Naive thymus-derived CD8-positive, alpha-beta T cell (primary cell): Measurements from ENCODE around the gene MYH8. TPM values are rescaled to one million over a fixed set of nuclear protein-coding genes. Genes with fewer than 3 reads are reported as not detected.

ENCODE experiments used
- ATAC-seq, 2 donors: fragments of 150-1000 bp; cut with Tn5 transposase in 1 of 2; sonication (Bioruptor Pico), chemical (Tn5 transposase) in 1 of 2; 1 replicate in 1 of 2; 2 replicates in 1 of 2; pipeline ENCODE4 v1.10.0; 2021; ENCODE audit warnings: mild to moderate bottlenecking in 2 of 2, moderate library complexity in 2 of 2
- POLR2A ChIA-PET: fragments of 350-600 bp; sonication (Branson Sonifier 250); formaldehyde crosslinking; loops from one replicate; lab custom pipeline; 2021; ENCODE audit warnings: antibody characterized with exemption; lab: Charles Lee
- DNase-seq, 10 donors: peaks; one replicate each; pipeline versions ENCODE4 v3.0.0 to v3.0.0-alpha.2; 2020 to 2022
- H3K27ac Mint-ChIP-seq, 10 donors: one replicate each; pipeline ENCODE4 v1.8.0; 2020 to 2022; ENCODE audit warnings: mild to moderate bottlenecking in 10 of 10, mixed read lengths in 10 of 10, moderate library complexity in 4 of 10, inconsistent platforms in 1 of 10
- H3K27me3 Mint-ChIP-seq, 5 donors: one replicate each; pipeline ENCODE4 v1.8.0; 2021 to 2022; ENCODE audit warnings: mixed read lengths in 5 of 5
- H3K36me3 Mint-ChIP-seq, 3 donors: one replicate each; pipeline ENCODE4 v1.8.0; 2020 to 2022; ENCODE audit warnings: mixed read lengths in 3 of 3, mild to moderate bottlenecking in 2 of 3, inconsistent platforms in 1 of 3
- H3K4me1 Mint-ChIP-seq, 4 donors: one replicate each; pipeline ENCODE4 v1.8.0; 2021 to 2022; ENCODE audit warnings: mixed read lengths in 4 of 4
- H3K4me3 Mint-ChIP-seq, 10 donors: one replicate each; pipeline ENCODE4 v1.8.0; 2020 to 2022; ENCODE audit warnings: mild to moderate bottlenecking in 10 of 10, mixed read lengths in 10 of 10, moderate library complexity in 6 of 10, inconsistent platforms in 1 of 10
- H3K9me3 Mint-ChIP-seq, 9 donors: one replicate each; pipeline ENCODE4 v1.8.0; 2020 to 2022; ENCODE audit warnings: mixed read lengths in 9 of 9, mild to moderate bottlenecking in 3 of 9, inconsistent platforms in 1 of 9, moderate library complexity in 1 of 9
- polyA plus RNA-seq, 3 donors: library from polyadenylated mRNA; unstranded; fragments of 300-500 nt; fragmentation: Illumina TruSeq; gene quantifications; one replicate each; pipeline ENCODE4 v1.2.3, GENCODE V29; 2021
- total RNA-seq, 8 experiments: library from RNA in 2 of 8; stranded (reverse) in 2 of 8; gene quantifications; one replicate each; pipeline ENCODE4 v1.2.3 and lab custom pipeline; 2021 to 2026

MYH8 gene
- total and polyA plus RNA-seq, 5 experiments from 2014 or later = not detected

DNA sequence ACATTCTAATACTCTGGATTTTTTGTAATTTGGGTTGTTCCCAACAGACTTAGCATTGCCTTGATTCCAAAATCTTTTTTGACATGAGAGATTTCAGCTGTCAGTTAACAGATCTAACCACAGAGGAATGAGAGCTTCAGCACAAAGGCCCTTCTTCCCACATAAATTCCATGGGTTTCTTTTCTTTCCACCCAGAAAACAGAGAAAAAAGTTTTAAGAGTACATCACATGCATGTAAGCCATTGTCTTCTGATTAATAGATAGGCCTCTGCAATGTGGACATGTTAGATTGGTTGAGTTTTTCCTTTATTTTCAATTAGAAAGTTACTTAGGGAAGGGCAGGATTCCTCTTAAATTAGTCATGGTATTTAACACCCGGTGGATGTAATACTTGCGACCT is 939 bp downstream of the MYH8 start:
- DNase-seq (no peak), ATAC-seq (no peak)
- Mint-ChIP-seq H3K4me1 (no peaks in the 10 kb centered on the region), H3K27me3 (peaks cover 0 to 10% (median 1%) of the 10 kb centered on the region in 5 donors), H3K9me3 (peaks cover 0 to 2% (median 0%) of the 10 kb centered on the region in 9 donors), H3K27ac (peak overlapping the region in 1 of 10 donors; percentile 49), H3K36me3 (no peaks in the 10 kb centered on the region), H3K4me3 (no peak overlapping the region)
- POLR2A ChIA-PET = no interaction called here

DNA sequence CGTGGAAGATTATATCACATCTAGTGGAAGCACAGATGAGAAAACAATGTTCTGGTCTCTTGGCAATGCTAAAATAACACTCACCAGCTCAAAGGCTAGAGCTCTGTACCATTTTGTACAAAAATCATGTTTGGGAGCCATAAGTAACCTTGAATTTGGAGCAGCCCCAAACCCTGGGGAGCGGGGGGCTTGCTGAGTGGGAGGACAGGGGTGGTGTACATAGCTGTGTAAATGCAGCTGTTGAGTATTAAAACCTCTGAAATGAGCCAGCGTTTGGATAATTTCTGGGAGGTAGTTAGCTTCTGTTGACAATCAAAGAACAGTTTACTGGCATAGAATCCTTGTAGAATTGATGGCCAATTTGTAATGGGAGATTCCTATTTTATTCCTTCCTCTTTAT is 4.3 kb downstream of the MYH8 start:
- no peak for DNase-seq
- Mint-ChIP-seq H3K4me3 (no peak overlapping the region), H3K9me3 (no peaks in the 10 kb centered on the region), H3K27ac (no peak overlapping the region), H3K4me1 (no peaks in the 10 kb centered on the region), H3K27me3 (peaks cover 2 to 14% (median 5%) of the 10 kb centered on the region in 5 donors), H3K36me3 (no peaks in the 10 kb centered on the region)
- POLR2A ChIA-PET = no interaction called here
- no peak for ATAC-seq

DNA sequence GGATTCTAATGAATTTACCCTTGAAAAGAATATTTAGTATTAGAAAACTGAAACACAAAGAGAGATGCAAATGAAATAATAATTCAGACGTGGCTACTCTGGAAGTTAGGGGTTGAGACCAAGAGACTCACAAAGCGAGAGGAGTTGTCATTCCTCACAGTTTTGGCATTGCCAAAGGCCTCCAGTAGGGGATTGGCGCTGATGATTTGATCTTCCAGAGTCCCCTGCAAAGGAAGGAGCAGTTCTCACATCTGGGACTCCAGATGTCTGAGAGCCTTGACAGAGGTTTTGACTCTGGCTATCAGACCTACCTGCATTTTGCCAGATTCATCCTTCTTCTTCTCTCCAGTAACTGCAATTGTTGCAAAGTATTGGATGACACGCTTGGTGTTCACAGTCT is 6.6 kb downstream of the MYH8 start:
- Mint-ChIP-seq H3K27me3 (peaks cover 2 to 14% (median 10%) of the 10 kb centered on the region in 5 donors), H3K4me3 (no peak overlapping the region), H3K4me1 (no peaks in the 10 kb centered on the region), H3K9me3 (no peaks in the 10 kb centered on the region), H3K27ac (no peak overlapping the region), H3K36me3 (no peaks in the 10 kb centered on the region)
- DNase-seq (no peak), ATAC-seq (no peak)
- POLR2A ChIA-PET = no interaction called here

DNA sequence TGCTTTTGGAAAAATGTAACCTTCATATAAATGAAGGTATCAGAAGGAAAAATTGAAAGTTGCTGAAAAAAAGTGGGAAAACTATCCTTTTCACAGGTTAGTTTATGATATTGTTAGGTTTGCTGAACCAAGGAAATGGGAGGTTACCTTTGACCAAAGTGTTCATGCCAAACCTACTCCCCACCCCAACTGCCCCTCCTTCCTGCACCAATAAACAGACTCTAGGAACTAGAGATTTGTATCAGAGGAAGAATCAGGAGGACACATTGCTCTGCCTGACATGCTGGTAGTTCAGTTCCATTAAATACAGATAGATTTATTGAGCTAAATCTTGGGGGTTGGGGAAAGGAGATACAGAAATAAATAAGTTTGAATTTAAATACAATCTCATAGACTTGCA is 18.2 kb downstream of the MYH8 start:
- POLR2A ChIA-PET = no interaction called here
- Mint-ChIP-seq H3K4me3 (no peak overlapping the region), H3K9me3 (no peaks in the 10 kb centered on the region), H3K36me3 (no peaks in the 10 kb centered on the region), H3K27ac (no peak overlapping the region), H3K27me3 (peaks cover 2 to 21% (median 12%) of the 10 kb centered on the region in 5 donors), H3K4me1 (no peaks in the 10 kb centered on the region)
- ATAC-seq (no peak), DNase-seq (no peak)

DNA sequence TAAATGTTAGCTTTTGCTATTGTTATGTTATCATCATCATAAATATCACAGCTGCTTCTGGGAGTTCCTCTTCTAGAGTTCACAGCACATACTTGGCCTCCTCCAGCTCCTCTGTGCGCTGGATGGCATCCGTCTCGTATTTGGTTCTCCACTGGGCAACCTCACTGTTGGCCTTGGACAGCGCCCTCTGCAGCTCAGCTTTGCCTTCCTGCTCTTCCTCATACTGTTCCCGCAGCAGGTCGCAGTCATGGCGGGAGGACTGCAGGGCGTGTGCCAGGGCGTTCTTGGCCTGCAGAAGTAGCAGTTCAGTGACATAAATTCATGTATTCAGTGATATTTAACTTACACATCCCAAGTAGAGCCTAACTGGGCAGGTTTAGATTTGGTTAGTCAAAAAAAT is 23.4 kb downstream of the MYH8 start:
- no peak for DNase-seq
- H3K27me3 Mint-ChIP-seq = peaks cover 8 to 29% (median 15%) of the 10 kb centered on the region in 5 donors
- no peak for ATAC-seq
- POLR2A ChIA-PET = no interaction called here
- H3K9me3 Mint-ChIP-seq = no peaks in the 10 kb centered on the region
- no peaks in the 10 kb centered on the region for H3K4me1 Mint-ChIP-seq
- H3K4me3 Mint-ChIP-seq = no peak overlapping the region
- no peaks in the 10 kb centered on the region for H3K36me3 Mint-ChIP-seq
- no peak overlapping the region for H3K27ac Mint-ChIP-seq

DNA sequence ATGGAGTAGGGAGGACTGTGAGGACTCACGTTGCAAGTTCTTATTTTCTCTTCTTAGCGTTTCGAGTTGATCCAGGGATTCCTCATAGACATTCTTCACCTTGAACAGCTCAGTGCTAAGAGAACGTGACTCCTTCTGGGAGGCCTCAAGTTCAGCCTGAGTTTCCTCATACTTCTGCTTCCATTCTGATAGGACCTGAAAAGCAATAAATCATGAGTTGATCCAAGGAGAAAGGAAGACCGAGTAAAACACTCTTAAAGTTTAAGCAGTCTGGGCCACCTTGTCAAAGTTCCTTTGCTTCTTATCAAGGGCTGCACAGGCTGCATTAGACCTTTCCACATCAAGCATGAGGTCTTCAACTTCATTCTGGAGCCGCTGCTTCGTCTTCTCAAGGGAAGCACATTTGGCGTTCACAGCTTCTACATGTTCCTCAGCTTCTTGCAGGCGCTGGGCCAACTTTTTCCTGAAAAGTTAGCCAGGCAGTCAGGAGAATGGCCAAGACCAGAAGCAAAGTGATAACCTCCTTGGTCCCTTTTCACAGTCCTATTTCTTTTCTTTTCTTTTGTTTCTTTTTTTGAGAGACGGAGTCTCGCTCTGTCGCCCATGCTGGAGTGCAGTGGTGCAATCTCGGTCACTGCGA is 25.1 kb downstream of the MYH8 start:
- Mint-ChIP-seq H3K9me3 (no peaks in the 10 kb centered on the region), H3K4me1 (no peaks in the 10 kb centered on the region), H3K27ac (no peak overlapping the region), H3K27me3 (peaks cover 8 to 29% (median 21%) of the 10 kb centered on the region in 5 donors), H3K4me3 (no peak overlapping the region), H3K36me3 (no peaks in the 10 kb centered on the region)
- POLR2A ChIA-PET = no interaction called here
- DNase-seq = no peak
- ATAC-seq = no peak

DNA sequence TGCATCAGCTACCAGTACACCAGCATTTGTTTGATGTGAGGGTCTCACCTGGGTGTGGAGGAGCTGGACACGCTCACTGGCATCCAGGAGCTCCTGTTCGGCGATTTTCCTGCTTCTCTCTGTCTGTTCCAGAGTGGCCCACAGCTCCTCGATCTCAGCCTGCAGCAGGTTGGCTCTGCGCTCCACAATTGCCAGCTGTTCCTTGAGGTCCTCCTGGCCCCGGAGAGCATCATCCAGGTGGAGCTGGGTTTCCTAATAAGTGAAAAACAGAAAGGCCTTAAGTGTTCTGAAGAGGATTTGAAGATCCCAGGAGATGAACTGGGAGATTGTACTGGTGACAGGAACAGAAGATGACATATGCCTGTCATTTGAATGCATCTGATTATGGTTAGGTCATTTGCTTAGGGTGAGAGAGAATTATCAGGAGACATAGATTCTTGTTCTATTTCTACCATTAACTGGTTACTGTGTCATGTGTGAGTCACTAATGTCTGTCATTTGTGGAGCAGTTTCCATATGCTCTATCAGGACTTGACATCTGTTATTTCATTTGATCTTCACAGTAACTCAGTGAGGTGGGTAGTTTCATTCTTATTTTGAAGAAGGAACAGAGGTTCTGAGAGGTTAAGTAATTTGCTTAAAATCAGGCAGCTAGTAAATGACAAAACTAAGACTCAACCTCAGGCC is 27.4 kb downstream of the MYH8 start:
- H3K4me1 Mint-ChIP-seq = no peaks in the 10 kb centered on the region
- H3K9me3 Mint-ChIP-seq = no peaks in the 10 kb centered on the region
- ATAC-seq (no peak), DNase-seq (no peak)
- H3K36me3 Mint-ChIP-seq = no peaks in the 10 kb centered on the region
- H3K4me3 Mint-ChIP-seq = no peak overlapping the region
- no peak overlapping the region for H3K27ac Mint-ChIP-seq
- peaks cover 13 to 25% (median 15%) of the 10 kb centered on the region in 5 donors for H3K27me3 Mint-ChIP-seq
- POLR2A ChIA-PET = no interaction called here

DNA sequence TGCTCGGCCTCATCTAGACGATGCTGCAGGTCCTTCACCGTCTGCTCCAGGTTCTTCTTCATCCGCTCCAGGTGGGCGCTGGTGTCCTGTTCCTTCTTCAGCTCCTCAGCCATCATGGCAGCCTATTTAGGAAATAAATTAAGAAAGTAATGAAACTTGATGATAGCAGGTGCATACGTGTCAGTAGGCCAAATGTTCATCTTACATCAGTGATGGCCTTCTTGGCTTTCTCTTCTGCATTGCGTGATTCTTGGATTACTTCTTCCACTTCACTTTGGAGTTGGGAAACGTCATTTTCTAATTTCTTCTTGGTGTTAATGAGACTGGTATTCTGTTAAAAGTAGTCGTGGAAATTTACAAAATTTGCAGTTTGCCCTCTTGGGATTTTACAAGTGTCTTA is 28.9 kb downstream of the MYH8 start:
- Mint-ChIP-seq H3K4me1 (no peaks in the 10 kb centered on the region), H3K4me3 (no peak overlapping the region), H3K27ac (no peak overlapping the region), H3K9me3 (no peaks in the 10 kb centered on the region), H3K27me3 (peaks cover 14 to 30% (median 16%) of the 10 kb centered on the region in 5 donors), H3K36me3 (no peaks in the 10 kb centered on the region)
- DNase-seq = no peak
- ATAC-seq = no peak
- POLR2A ChIA-PET = no interaction called here

DNA sequence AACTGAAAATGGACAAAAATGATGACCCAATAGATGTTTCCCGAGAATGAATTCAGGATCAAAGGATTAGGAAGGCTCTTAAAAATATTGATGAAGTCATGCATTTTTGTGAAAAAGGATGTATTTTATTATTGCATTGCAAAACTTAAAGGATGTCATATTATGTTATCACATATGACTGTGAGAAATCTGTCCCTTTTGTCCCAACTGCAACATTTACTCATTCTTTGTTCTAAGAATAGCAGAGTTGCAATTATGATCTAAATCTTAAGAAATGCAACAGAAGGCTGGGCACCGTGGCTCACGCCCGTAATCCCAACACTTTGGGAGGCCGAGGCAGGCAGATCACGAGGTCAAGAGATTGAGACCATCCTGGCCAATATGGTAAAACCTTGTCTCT is 35.9 kb downstream of the MYH8 start:
- Mint-ChIP-seq H3K4me1 (no peaks in the 10 kb centered on the region), H3K27ac (no peak overlapping the region), H3K27me3 (peaks cover 6 to 22% (median 8%) of the 10 kb centered on the region in 5 donors), H3K36me3 (no peaks in the 10 kb centered on the region), H3K4me3 (no peak overlapping the region), H3K9me3 (peaks cover 0 to 4% (median 0%) of the 10 kb centered on the region in 9 donors)
- ATAC-seq = no peak
- no peak for DNase-seq
- POLR2A ChIA-PET = no interaction called here

DNA sequence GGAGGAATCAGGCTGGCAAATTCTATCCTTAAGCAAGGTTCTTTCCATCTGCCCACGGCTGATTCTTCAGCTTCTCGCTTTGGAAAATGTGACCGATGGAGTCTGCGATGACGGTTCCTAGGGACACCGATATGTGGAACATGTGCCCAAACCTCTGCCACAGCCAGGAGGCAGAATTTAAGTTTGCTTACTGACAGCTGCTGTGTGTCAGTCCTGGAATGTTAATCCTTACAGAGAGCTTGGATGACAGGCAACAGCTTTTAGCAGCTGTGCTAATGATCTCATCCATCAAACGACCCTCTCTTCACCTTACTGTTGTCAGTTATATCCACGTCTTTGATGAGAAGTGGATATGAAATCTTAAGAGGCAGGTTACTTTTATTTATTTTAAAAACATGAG is 37.6 kb downstream of the MYH8 start:
- H3K4me1 Mint-ChIP-seq = no peaks in the 10 kb centered on the region
- peaks cover 2 to 10% (median 6%) of the 10 kb centered on the region in 5 donors for H3K27me3 Mint-ChIP-seq
- no peaks in the 10 kb centered on the region for H3K36me3 Mint-ChIP-seq
- H3K27ac Mint-ChIP-seq = no peak overlapping the region
- DNase-seq = no peak
- H3K9me3 Mint-ChIP-seq = peaks cover 0 to 4% (median 0%) of the 10 kb centered on the region in 9 donors
- H3K4me3 Mint-ChIP-seq = no peak overlapping the region
- POLR2A ChIA-PET = no interaction called here
- ATAC-seq = no peak

DNA sequence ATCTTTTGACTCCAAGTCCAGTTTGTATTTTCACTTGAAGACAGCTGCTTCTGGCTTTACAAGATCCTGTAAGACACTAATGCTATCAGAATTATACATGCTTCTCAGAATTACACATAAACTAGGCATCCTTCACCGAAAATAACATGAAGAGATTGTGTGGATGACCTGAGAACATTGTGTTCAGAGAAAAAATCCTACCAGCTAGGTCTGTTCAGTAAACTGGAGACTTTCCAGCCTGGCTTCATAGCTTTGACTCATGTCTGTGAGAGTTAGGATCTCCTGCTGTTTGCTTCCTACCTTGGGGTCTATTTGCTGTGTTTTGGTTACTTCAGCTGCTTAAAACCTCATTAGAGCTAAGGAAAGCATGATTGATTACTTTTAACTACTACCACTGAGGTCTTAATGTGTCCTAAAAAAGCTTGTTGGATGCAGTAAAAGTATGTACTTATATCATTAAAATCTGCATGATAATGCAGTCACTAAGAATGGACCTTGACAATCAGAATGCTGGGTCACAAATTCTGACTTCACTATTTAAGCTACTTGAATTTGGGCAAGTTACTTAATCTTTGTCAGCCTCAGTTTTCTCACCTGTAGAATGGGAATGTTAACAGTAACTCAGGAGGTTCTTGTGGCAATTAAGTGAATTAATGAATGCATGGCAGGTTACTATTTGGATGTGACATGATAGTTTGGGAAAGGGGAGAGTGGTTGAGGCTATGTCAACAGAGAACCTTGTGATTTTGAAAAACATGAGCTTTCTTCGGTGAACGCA is 40.9 kb downstream of the MYH8 start:
- DNase-seq (no peak), ATAC-seq (no peak)
- POLR2A ChIA-PET = no interaction called here
- Mint-ChIP-seq H3K27ac (no peak overlapping the region), H3K4me1 (no peaks in the 10 kb centered on the region), H3K4me3 (no peak overlapping the region), H3K36me3 (no peaks in the 10 kb centered on the region), H3K27me3 (peaks cover 2 to 12% (median 7%) of the 10 kb centered on the region in 5 donors), H3K9me3 (peaks cover 0 to 2% (median 0%) of the 10 kb centered on the region in 9 donors)

DNA sequence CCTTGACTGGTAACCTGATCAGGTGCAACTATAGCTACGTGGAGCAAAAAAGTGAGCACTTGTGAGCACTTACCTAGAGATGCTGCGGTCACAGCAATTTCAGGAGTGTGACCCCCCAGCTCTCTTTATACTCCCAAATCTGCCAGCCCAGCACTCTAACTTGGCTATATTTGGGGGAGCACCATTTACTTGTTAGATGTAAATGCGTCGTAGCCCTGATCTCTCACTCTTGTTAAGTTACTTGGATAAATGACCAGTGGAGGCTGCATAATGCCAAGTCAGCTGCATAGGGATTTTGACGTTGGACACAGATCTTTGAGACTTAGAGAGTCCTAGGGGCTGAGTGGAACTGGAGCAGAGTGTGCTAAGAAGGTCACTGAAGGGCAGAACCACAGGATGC is 48.8 kb downstream of the MYH8 start, which contains the start of gene MYH13:
Gene MYH13, minus strand, starts transcription at position 101 of the 400 bp plus-strand sequence. CDS start 8,476 bp downstream, outside the sequence.
- no peaks in the 10 kb centered on the region for H3K9me3 Mint-ChIP-seq
- peaks cover 3 to 42% (median 7%) of the 10 kb centered on the region in 5 donors for H3K27me3 Mint-ChIP-seq
- no peak within 1 kb of the TSS for H3K4me3 Mint-ChIP-seq
- peaks cover 0 to 2% (median 0%) of the 10 kb centered on the region in 4 donors for H3K4me1 Mint-ChIP-seq
- no peak within 1 kb of the TSS for H3K27ac Mint-ChIP-seq
- DNase-seq (no peak), ATAC-seq (no peak)
- POLR2A ChIA-PET = no interaction called here
- no peaks in the 10 kb centered on the region for H3K36me3 Mint-ChIP-seq

DNA sequence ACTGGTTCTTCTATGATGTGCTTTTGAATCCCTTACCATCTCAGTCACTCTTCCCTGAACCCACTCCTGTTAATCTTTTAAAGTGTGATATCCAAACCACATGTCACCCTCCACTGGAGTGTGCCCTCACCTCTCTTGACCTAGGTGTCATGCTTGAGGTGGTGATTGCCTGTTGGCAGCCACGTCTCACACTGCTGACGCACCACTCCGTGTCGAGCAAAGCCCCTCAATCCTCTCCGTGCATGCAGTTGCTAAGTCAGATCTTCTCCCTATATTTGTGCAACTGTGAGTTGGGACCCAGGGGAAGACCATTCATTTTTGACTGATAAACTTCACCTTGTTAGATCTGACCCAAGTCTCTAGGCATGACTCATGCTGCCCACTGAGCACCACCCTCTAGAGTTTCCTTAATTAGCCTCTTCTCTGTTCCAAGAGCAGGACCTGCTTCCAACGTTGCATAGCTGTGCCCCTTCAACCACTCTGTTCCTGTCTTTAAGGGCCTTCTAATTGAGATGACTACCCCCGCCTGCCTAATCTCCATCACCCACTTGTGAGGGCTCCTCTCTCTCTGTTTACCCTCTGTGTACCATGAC is 51.6 kb downstream of the MYH8 start:
- no peaks in the 10 kb centered on the region for H3K9me3 Mint-ChIP-seq
- POLR2A ChIA-PET = no interaction called here
- ATAC-seq (no peak), DNase-seq (no peak)
- peaks cover 4 to 25% (median 8%) of the 10 kb centered on the region in 5 donors for H3K27me3 Mint-ChIP-seq
- H3K4me1 Mint-ChIP-seq = peaks cover 0 to 2% (median 0%) of the 10 kb centered on the region in 4 donors
- no peak overlapping the region for H3K4me3 Mint-ChIP-seq
- no peaks in the 10 kb centered on the region for H3K36me3 Mint-ChIP-seq
- no peak overlapping the region for H3K27ac Mint-ChIP-seq
